Sigmoid colon (tissue), 4 donors: ENCODE measurements around the gene TWNK.

ENCODE experiments used
- CTCF ChIP-seq, 4 experiments: fragments of 450-650 bp in 3 of 4; fragments of 200-600 bp in 1 of 4; IDR thresholded peaks; one replicate each; pipeline ENCODE4 v1.5.1; 2016 to 2019; ENCODE audit warnings: antibody characterized with exemption in 4 of 4, mild to moderate bottlenecking in 3 of 4, moderate library complexity in 2 of 4
- EP300 ChIP-seq, 4 donors: sonication (generic); formaldehyde crosslinking; IDR thresholded peaks; one replicate each; pipeline ENCODE4 v1.6.1; 2017; ENCODE audit warnings: antibody characterized with exemption in 4 of 4

DNA sequence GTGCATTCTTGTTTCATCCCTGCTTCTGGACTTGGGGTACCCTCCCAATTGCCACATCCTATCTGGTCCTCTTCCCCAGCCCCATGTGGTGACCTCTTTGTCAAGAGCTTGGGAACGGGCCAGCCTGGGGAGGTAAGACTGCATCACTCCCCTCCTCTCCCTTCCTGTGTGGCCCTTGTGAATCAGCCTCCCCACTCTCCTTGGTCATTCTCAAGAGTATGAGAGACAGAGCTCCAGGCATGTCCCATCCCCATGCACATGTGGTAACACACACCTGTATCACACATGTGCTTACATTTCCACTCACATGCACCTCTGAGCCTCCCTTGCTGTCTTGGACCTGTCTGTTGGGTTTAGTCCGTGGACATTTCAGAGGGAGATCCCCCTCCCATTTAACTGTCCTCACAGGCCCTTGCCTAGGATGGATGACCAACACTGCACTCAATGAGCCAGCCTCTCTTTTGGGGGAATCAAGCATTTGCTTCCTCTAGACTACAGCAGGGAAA is 2.6 kb upstream of the TWNK start:
- TF ChIP-seq CTCF (IDR thresholded peaks at IDR 0.05) (no peak), EP300 (IDR thresholded peaks at IDR 0.05) (no peak)
